Osteocyte (in vitro differentiated cells): ENCODE results near the gene TEN1. TPM values are rescaled to one million over a fixed set of nuclear protein-coding genes. Genes with fewer than 3 reads are reported as not detected.

Experiments used
- DNase-seq: peaks from one replicate; pipeline ENCODE4 v3.0.0; 2021; ENCODE audit warnings: mixed read lengths; ENCODE audit not compliant: unreplicated experiment; ENCODE audit errors: extremely low spot score
- H3K27ac Mint-ChIP-seq: one replicate; pipeline ENCODE4 v1.8.0; 2021; ENCODE audit warnings: mild to moderate bottlenecking, mixed read lengths; ENCODE audit not compliant: unreplicated experiment
- H3K27me3 Mint-ChIP-seq: one replicate; pipeline ENCODE4 v1.8.0; 2021; ENCODE audit warnings: mixed read lengths; ENCODE audit not compliant: unreplicated experiment
- H3K36me3 Mint-ChIP-seq: one replicate; pipeline ENCODE4 v1.8.0; 2021; ENCODE audit warnings: mixed read lengths; ENCODE audit not compliant: unreplicated experiment
- H3K4me1 Mint-ChIP-seq: one replicate; pipeline ENCODE4 v1.8.0; 2021; ENCODE audit warnings: mixed read lengths; ENCODE audit not compliant: unreplicated experiment
- H3K4me3 Mint-ChIP-seq: one replicate; pipeline ENCODE4 v1.8.0; 2021; ENCODE audit warnings: mild to moderate bottlenecking, moderate library complexity, mixed read lengths; ENCODE audit not compliant: unreplicated experiment
- H3K9me3 Mint-ChIP-seq: one replicate; pipeline ENCODE4 v1.8.0; 2021; ENCODE audit warnings: mixed read lengths; ENCODE audit not compliant: unreplicated experiment
- total RNA-seq: library from RNA; stranded (reverse); gene quantifications from 2 replicates; pipeline ENCODE4 v1.2.1, GENCODE V29; 2021
- TF ChIP-seq, protein P1 (sequence below): fragments of 200-600 bp; sonication (generic); IDR thresholded peaks from 2 replicates; pipeline ENCODE4 v1.5.0; 2021; ENCODE audit warnings: antibody characterized with exemption, mild to moderate bottlenecking, moderate library complexity

The TEN1 gene
- total RNA-seq, 1 donor from 2014 or later = 23.7 TPM

DNA sequence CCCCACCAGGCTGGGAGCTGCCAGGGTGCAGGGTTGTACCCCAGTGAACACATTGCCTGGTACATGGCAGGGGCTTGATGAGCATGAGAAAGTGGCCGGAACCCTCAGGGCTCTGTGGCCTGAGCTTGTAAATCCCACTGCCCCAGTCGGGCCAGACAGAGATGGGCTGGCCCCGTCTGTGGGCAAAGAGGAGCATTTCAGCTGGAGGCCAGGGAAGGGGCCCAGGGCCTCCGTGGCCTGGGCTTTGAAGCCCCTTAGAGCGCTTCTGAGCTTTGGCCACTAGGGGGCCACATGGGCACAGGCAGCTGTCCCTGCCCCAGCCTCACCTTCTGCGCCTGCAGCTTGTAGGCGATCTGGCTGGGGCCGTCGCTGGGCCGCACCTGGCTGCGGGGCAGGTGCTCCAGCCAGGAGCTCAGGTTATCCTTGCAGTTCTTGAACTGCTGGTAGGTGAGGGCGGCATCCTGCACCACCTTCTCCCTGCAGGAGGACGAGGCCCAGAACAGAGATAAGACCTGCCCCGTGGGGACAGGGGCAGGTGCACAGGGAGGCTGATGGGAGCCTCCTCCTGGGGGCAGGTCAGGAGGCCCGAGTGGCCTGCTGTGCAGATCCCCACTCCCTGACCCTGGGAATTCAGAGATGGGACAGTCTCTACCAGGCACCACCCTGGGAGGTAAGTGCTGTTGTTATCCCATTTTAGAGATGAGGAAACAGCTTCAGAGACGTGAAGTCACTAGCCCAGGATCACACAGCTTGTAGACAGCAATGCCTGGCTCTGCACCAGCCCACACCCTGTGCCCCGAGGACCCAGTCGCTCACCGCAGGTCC, 35.3 kb downstream of the TEN1 start:
- no peaks in the 10 kb centered on the region for H3K9me3 Mint-ChIP-seq
- DNase-seq = peak; percentile 89
- H3K4me1 Mint-ChIP-seq = peaks cover 5% of the 10 kb centered on the region
- no peak overlapping the region for H3K27ac Mint-ChIP-seq
- TF ChIP-seq, protein P1, sequence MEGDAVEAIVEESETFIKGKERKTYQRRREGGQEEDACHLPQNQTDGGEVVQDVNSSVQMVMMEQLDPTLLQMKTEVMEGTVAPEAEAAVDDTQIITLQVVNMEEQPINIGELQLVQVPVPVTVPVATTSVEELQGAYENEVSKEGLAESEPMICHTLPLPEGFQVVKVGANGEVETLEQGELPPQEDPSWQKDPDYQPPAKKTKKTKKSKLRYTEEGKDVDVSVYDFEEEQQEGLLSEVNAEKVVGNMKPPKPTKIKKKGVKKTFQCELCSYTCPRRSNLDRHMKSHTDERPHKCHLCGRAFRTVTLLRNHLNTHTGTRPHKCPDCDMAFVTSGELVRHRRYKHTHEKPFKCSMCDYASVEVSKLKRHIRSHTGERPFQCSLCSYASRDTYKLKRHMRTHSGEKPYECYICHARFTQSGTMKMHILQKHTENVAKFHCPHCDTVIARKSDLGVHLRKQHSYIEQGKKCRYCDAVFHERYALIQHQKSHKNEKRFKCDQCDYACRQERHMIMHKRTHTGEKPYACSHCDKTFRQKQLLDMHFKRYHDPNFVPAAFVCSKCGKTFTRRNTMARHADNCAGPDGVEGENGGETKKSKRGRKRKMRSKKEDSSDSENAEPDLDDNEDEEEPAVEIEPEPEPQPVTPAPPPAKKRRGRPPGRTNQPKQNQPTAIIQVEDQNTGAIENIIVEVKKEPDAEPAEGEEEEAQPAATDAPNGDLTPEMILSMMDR = peak; percentile 96
- H3K4me3 Mint-ChIP-seq = no peak overlapping the region
- no peaks in the 10 kb centered on the region for H3K36me3 Mint-ChIP-seq
- peaks cover 2% of the 10 kb centered on the region for H3K27me3 Mint-ChIP-seq

DNA sequence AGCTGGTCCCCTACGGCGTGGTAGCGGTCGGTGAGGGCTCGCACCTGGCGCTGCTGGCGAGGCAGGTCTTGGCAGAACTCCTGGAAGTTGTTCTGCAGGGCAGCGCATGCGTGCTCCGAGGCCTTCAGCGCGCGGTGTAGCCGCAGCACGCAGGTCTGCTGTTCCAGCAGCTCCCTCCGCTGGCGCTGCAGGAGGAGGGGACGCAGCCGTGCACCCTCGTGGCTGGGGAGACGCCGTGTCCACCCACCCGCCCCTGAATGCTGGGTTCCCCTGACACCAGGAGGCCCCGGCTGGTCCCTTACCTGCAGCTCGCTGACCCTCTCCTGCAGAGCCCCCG, 35.9 kb downstream of the TEN1 start:
- H3K4me1 Mint-ChIP-seq = peaks cover 5% of the 10 kb centered on the region
- DNase-seq = no peak
- no peaks in the 10 kb centered on the region for H3K36me3 Mint-ChIP-seq
- peaks cover 2% of the 10 kb centered on the region for H3K27me3 Mint-ChIP-seq
- no peak overlapping the region for H3K27ac Mint-ChIP-seq
- TF ChIP-seq, protein P1 = no peak
- H3K9me3 Mint-ChIP-seq = no peaks in the 10 kb centered on the region
- H3K4me3 Mint-ChIP-seq = no peak overlapping the region

DNA sequence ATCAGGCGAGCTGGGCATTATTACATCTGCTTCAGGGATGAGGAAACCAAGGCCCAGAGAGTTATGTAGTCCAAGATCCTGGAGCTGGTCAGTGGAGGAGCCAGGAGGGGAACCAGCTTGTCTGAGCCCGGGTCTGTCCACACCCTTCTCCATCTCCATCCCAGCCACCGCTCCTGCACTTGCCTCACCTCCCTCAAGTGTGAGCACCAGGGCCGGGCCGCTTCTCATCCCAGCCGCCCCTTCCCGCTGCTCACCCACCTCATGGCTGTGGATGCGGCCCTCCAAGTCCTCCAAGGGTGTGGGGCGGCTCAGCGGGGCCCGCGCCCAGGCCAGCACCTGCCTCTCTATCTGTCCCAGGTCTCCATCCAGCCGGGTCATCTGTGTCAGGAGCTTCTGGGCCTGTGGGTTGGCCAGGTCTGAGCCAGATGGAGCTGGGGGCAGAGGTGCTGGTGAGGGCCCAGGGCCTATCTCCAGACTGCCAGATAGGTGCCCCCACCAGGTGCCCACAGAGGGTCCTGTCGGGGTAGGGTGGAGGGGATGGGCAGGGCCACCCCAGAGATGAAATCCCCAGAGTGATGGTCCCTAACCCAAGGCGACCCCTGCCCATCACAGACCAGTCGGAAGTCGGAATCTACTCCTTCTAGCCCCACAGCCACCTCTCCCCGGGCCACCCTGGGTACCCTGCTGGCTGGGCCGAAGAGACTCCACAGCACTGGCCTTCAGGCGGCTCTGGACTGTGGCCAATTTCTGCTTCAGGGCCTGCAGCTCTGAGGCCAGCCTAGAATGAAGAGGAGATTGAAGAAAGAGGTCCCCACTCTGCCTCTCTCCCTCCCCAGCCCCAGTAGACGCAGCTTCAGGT, 38.7 kb downstream of the TEN1 start:
- Mint-ChIP-seq H3K9me3 (no peaks in the 10 kb centered on the region), H3K27me3 (peaks cover 2% of the 10 kb centered on the region), H3K4me1 (peaks cover 5% of the 10 kb centered on the region), H3K4me3 (no peak overlapping the region), H3K36me3 (no peaks in the 10 kb centered on the region), H3K27ac (no peak overlapping the region)
- DNase-seq = no peak
- TF ChIP-seq, protein P1 = no peak

DNA sequence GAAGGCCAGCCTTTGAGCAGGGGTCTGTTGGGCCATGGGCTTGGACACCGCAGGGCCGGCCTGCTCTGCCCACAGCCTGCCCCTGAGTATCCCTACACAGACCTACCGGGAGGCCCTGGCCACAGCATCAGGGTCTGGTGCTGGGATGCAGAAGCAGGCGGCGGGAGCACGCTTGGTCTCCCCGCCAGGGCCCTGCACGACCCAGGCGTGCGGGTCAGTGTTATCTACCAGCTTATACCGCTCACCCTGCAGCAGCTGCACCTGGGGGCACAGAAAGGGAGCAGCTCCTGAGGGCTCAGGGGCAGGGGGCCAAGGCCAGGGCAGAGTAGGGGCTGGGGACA, 39.3 kb downstream of the TEN1 start:
- peaks cover 5% of the 10 kb centered on the region for H3K4me1 Mint-ChIP-seq
- no peak for DNase-seq
- TF ChIP-seq, protein P1 = no peak
- no peak overlapping the region for H3K27ac Mint-ChIP-seq
- H3K36me3 Mint-ChIP-seq = no peaks in the 10 kb centered on the region
- no peak overlapping the region for H3K4me3 Mint-ChIP-seq
- peaks cover 2% of the 10 kb centered on the region for H3K27me3 Mint-ChIP-seq
- H3K9me3 Mint-ChIP-seq = no peaks in the 10 kb centered on the region

DNA sequence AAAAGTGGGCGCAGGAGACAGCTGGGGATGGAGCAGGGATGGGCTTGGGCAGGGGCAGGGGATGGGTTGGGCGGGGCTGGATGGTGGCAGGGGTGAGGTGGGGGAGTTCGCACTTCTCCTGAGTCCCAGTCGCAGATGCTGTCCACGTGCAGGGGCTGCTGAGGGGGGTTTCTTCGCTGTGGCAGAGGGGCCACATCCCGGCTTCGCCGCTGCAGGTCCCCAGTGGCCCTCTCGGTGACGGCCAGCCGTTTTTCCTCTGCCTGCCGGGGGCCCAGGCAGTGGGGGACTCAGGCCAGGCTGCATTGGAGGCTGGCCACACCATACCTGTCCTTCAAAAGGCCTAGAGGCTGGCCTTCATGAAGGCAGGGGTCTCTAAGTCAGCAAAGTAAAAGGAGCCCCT, 39.8 kb downstream of the TEN1 start:
- H3K4me1 Mint-ChIP-seq = peaks cover 5% of the 10 kb centered on the region
- H3K9me3 Mint-ChIP-seq = no peaks in the 10 kb centered on the region
- peaks cover 2% of the 10 kb centered on the region for H3K27me3 Mint-ChIP-seq
- no peaks in the 10 kb centered on the region for H3K36me3 Mint-ChIP-seq
- TF ChIP-seq, protein P1 = no peak
- H3K27ac Mint-ChIP-seq = no peak overlapping the region
- no peak for DNase-seq
- H3K4me3 Mint-ChIP-seq = no peak overlapping the region
